Subcutaneous abdominal adipose tissue (tissue), 5 donors: ENCODE measurements around the gene HOXC10.
A peak's percentile ranks its signal among the peaks of the same experiment; 100 is the strongest.

Experiments used
- H3K27ac ChIP-seq: one replicate; pipeline ENCODE4 v1.7.0; 2013; ENCODE audit warnings: low read depth, mild to moderate bottlenecking, inconsistent platforms, low read length, moderate library complexity
- H3K27me3 ChIP-seq, 5 donors: one replicate each; pipeline ENCODE4 v1.7.0; 2013; ENCODE audit warnings: low read length in 5 of 5, inconsistent platforms in 1 of 5; ENCODE audit not compliant: control insufficient read depth in 5 of 5, insufficient read depth in 4 of 5
- H3K36me3 ChIP-seq, 5 donors: one replicate each; pipeline ENCODE4 v1.7.0; 2013; ENCODE audit warnings: low read length in 5 of 5; ENCODE audit not compliant: control insufficient read depth in 5 of 5, insufficient read depth in 5 of 5
- H3K4me1 ChIP-seq, 5 donors: one replicate each; pipeline ENCODE4 v1.7.0; 2013; ENCODE audit warnings: low read length in 5 of 5, mild to moderate bottlenecking in 3 of 5, moderate library complexity in 1 of 5; ENCODE audit not compliant: control insufficient read depth in 5 of 5, insufficient read depth in 5 of 5
- H3K4me3 ChIP-seq, 5 donors: one replicate each; pipeline ENCODE4 v1.7.0; 2013; ENCODE audit warnings: low read length in 5 of 5, low read depth in 1 of 5
- H3K9ac ChIP-seq, 5 donors: one replicate each; pipeline ENCODE4 v1.7.0; 2013; ENCODE audit warnings: low read length in 5 of 5, mild to moderate bottlenecking in 4 of 5, moderate library complexity in 3 of 5
- H3K9me3 ChIP-seq, 5 donors: one replicate each; pipeline ENCODE4 v1.7.0; 2013; ENCODE audit warnings: low read length in 5 of 5; ENCODE audit not compliant: control insufficient read depth in 5 of 5
- donor health status: healthy.
- donor health status: healthy.
- donor health status: healthy.
- donor health status: healthy.
- donor health status: healthy.

Gene HOXC10

GRCh38 chr12:54004063-54004840 lies 19.3 kb downstream of the HOXC10 start:
- peak overlapping the region; percentile 29 to 62 (median 58) for H3K4me3 ChIP-seq
- peak overlapping the region in 4 of 5 donors; percentile 33 to 92 (median 80) for H3K9ac ChIP-seq
- peaks cover 4 to 51% (median 28%) of the 10 kb centered on the region in 5 donors for H3K27me3 ChIP-seq
- H3K36me3 ChIP-seq, result no peaks in the 10 kb centered on the region
- peak overlapping the region; percentile 78 for H3K27ac ChIP-seq
- peaks cover 4 to 86% (median 77%) of the 10 kb centered on the region in 5 donors for H3K4me1 ChIP-seq
- no peaks in the 10 kb centered on the region for H3K9me3 ChIP-seq

- peak overlapping the region; percentile 78 for H3K27ac ChIP-seq
- H3K4me1 ChIP-seq, result peaks cover 4 to 93% (median 77%) of the 10 kb centered on the region in 5 donors
- H3K9ac ChIP-seq, result peak overlapping the region; percentile 44 to 92 (median 73)
- H3K4me3 ChIP-seq, result peak overlapping the region; percentile 51 to 62 (median 58)
- H3K9me3 ChIP-seq, result no peaks in the 10 kb centered on the region
- H3K27me3 ChIP-seq, result peaks cover 4 to 49% (median 26%) of the 10 kb centered on the region in 5 donors
- H3K36me3 ChIP-seq, result no peaks in the 10 kb centered on the region
Measured at GRCh38 chr12:54004841-54005530, 20.0 kb downstream of the HOXC10 start.

- Histone ChIP-seq H3K9ac (peak overlapping the region; percentile 44 to 92 (median 79)), H3K4me1 (peaks cover 4 to 93% (median 83%) of the 10 kb centered on the region in 5 donors), H3K36me3 (no peaks in the 10 kb centered on the region), H3K9me3 (no peaks in the 10 kb centered on the region), H3K27me3 (peaks cover 4 to 44% (median 22%) of the 10 kb centered on the region in 5 donors), H3K27ac (peak overlapping the region; percentile 78), H3K4me3 (peak overlapping the region; percentile 51 to 62 (median 58))
Measured at GRCh38 chr12:54005531-54005852, 20.5 kb downstream of the HOXC10 start.

- H3K36me3 ChIP-seq, result no peaks in the 10 kb centered on the region
- peak overlapping the region; percentile 51 to 72 (median 62) for H3K4me3 ChIP-seq
- peaks cover 4 to 44% (median 17%) of the 10 kb centered on the region in 5 donors for H3K27me3 ChIP-seq
- no peaks in the 10 kb centered on the region for H3K9me3 ChIP-seq
- peak overlapping the region; percentile 35 to 92 (median 79) for H3K9ac ChIP-seq
- peaks cover 5 to 92% (median 83%) of the 10 kb centered on the region in 5 donors for H3K4me1 ChIP-seq
- peak overlapping the region; percentile 82 for H3K27ac ChIP-seq
Measured at GRCh38 chr12:54005853-54006558, 21.1 kb downstream of the HOXC10 start.

GRCh38 chr12:54006559-54007220 lies 21.7 kb downstream of the HOXC10 start:
- Histone ChIP-seq H3K36me3 (no peaks in the 10 kb centered on the region), H3K4me1 (peaks cover 3 to 92% (median 83%) of the 10 kb centered on the region in 5 donors), H3K9ac (peak overlapping the region; percentile 35 to 92 (median 75)), H3K4me3 (peak overlapping the region; percentile 51 to 72 (median 62)), H3K9me3 (no peaks in the 10 kb centered on the region), H3K27me3 (peaks cover 4 to 44% (median 15%) of the 10 kb centered on the region in 5 donors), H3K27ac (peak overlapping the region; percentile 82)

GRCh38 chr12:54007538-54008259 lies 22.8 kb downstream of the HOXC10 start:
- H3K36me3 ChIP-seq, result no peaks in the 10 kb centered on the region
- H3K27ac ChIP-seq, result peak overlapping the region; percentile 57
- H3K4me1 ChIP-seq, result peaks cover 3 to 83% (median 78%) of the 10 kb centered on the region in 5 donors
- H3K9ac ChIP-seq, result peak overlapping the region in 1 of 5 donors; percentile 1
- no peaks in the 10 kb centered on the region for H3K9me3 ChIP-seq
- H3K4me3 ChIP-seq, result no peak overlapping the region
- peaks cover 4 to 42% (median 15%) of the 10 kb centered on the region in 5 donors for H3K27me3 ChIP-seq

GRCh38 chr12:54008260-54008552 lies 23.3 kb downstream of the HOXC10 start:
- Histone ChIP-seq H3K36me3 (no peaks in the 10 kb centered on the region), H3K27me3 (peaks cover 4 to 46% (median 12%) of the 10 kb centered on the region in 5 donors), H3K27ac (peak overlapping the region; percentile 57)

GRCh38 chr12:54009171-54010052 lies 24.5 kb downstream of the HOXC10 start:
- Histone ChIP-seq H3K36me3 (no peaks in the 10 kb centered on the region), H3K27ac (peak overlapping the region; percentile 87), H3K4me3 (peak overlapping the region; percentile 50 to 76 (median 68)), H3K4me1 (peaks cover 1 to 83% (median 75%) of the 10 kb centered on the region in 5 donors), H3K9me3 (no peaks in the 10 kb centered on the region), H3K9ac (peak overlapping the region; percentile 22 to 81 (median 57)), H3K27me3 (peaks cover 4 to 44% (median 10%) of the 10 kb centered on the region in 5 donors)

More at GRCh38 chr12:54008260-54008552, 23.3 kb downstream of the HOXC10 start:
- H3K4me1 ChIP-seq, result peaks cover 3 to 83% (median 78%) of the 10 kb centered on the region in 5 donors
- no peak overlapping the region for H3K9ac ChIP-seq
- no peak overlapping the region for H3K4me3 ChIP-seq
- no peaks in the 10 kb centered on the region for H3K9me3 ChIP-seq
